ENCODE results near the gene PCSK1. TPM values are rescaled to one million over a fixed set of nuclear protein-coding genes. Genes with fewer than 3 reads are reported as not detected.

PCSK1 gene
- total and polyA plus RNA-seq, 2 donors (not counting 3 experiments of a cell fraction or from before 2014, with no cell fraction given) = 0.95 to 8.7 TPM

DNA sequence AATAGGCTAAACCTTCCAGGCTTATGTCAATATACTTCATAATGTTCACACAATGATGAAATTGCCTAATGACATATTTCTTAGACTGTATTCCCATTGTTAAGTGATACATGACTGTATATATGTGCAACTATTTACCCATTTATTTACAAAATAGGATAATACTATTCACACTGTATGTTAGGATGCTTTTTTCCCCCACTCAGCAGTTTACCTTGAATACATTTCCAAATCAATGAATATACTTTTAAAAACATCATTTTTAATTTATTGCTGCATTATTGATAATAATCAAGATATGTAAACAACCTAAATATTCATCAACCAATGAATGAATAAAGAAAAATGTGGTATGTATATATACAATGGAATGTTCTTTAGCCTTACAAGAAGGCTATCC lies 55.5 kb downstream of the PCSK1 start:
- POLR2A ChIA-PET = no interaction called here
- H3K36me3 ChIP-seq (ENCODE audit: control insufficient read depth in 2 of 2, extremely low read depth in 1 of 2, insufficient read depth in 2 of 2, low read length in 2 of 2) = no peaks in the 10 kb centered on the region
- dilution Hi-C loops (cut with MboI; ENCODE audit: extremely low pct_ligation_motif_present, low sequenced_read_pairs) = no loop called here
- no peak for FAIRE-seq
- CTCF ChIA-PET = no interaction called here
- no peak for TF ChIP-seq CTCF (IDR thresholded peaks at IDR 0.05; ENCODE audit: extremely low read depth in 1 of 2, insufficient read depth in 1 of 2, low read depth in 1 of 2, low read length in 2 of 2)
- no peak for TF ChIP-seq FOS (IDR thresholded peaks at IDR 0.05; ENCODE audit: borderline replicate concordance, insufficient read depth, low read length)
- no peak for TF ChIP-seq GATA2 (IDR thresholded peaks at IDR 0.05; ENCODE audit: insufficient read depth, insufficient read length, low read depth, low read length)
- TF ChIP-seq MYC (IDR thresholded peaks at IDR 0.05; ENCODE audit: low read depth, low read length) = no peak
- TF ChIP-seq JUN (IDR thresholded peaks at IDR 0.05; ENCODE audit: borderline replicate concordance, insufficient read depth, insufficient read length, low read depth) = no peak
- TF ChIP-seq, protein P1, sequence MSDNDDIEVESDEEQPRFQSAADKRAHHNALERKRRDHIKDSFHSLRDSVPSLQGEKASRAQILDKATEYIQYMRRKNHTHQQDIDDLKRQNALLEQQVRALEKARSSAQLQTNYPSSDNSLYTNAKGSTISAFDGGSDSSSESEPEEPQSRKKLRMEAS (IDR thresholded peaks at IDR 0.05; ENCODE audit: insufficient read depth, insufficient read length) = no peak
- TF ChIP-seq POLR2AphosphoS5 (IDR thresholded peaks at IDR 0.05; ENCODE audit: insufficient read depth, low read depth, low read length) = no peak
- TF ChIP-seq EZH2 (IDR thresholded peaks at IDR 0.05; ENCODE audit: borderline replicate concordance, low read depth, low read length, severe bottlenecking) = no peak
- no peak overlapping the region for H3K9ac ChIP-seq (replicated peaks; ENCODE audit: extremely low read depth, insufficient read depth, low read length)
- no peaks in the 10 kb centered on the region for H3K79me2 ChIP-seq (ENCODE audit: control insufficient read depth, insufficient read depth, low read length)
- no peak for DNase-seq (ENCODE audit: low read depth, low spot score)
- no peaks in the 10 kb centered on the region for H3K4me1 ChIP-seq (ENCODE audit: control insufficient read depth, extremely low read depth, insufficient read depth, low read length)
- no peaks in the 10 kb centered on the region for H3K9me3 ChIP-seq (replicated peaks; ENCODE audit: control insufficient read depth, insufficient read depth, low read length)
- H2AFZ ChIP-seq (ENCODE audit: low read depth, low read length) = no peak overlapping the region
- no TSS peak for BruUV-seq (replicated peaks)
- H3K9me1 ChIP-seq (replicated peaks; ENCODE audit: control insufficient read depth, extremely low read depth, insufficient read depth, low read length) = no peaks in the 10 kb centered on the region
- H3K27ac ChIP-seq (ENCODE audit: insufficient read depth, low read depth, low read length) = no peak overlapping the region
- intact Hi-C loops (cut with micrococcal nuclease) = no loop called here
- H3K4me3 ChIP-seq (replicated peaks in 1 of 3; ENCODE audit: insufficient read depth in 1 of 3, low read depth in 1 of 3, low read length in 3 of 3) = no peak overlapping the region
- H3K27me3 ChIP-seq (ENCODE audit: control insufficient read depth in 2 of 2, insufficient read depth in 2 of 2, low read length in 2 of 2) = no peaks in the 10 kb centered on the region
- H3K4me2 ChIP-seq (ENCODE audit: insufficient read depth, low read length) = no peak overlapping the region
- H4K20me1 ChIP-seq (replicated peaks; ENCODE audit: control insufficient read depth, extremely low read depth, insufficient read depth, low read length) = no peaks in the 10 kb centered on the region
